ENCODE measurements around the gene PANK4.

The PANK4 gene

GRCh38 chr1:2458687-2459086, 67.7 kb downstream of the PANK4 start:
- no peak for TF ChIP-seq CTCF (IDR thresholded peaks at IDR 0.05; ENCODE audit: insufficient read depth, low read length, missing control alignments)
- POLR2A ChIA-PET: no interaction called here
- CTCF ChIA-PET: no interaction called here
- H3K4me3 ChIP-seq (ENCODE audit: low read depth, low read length): no peak overlapping the region
- DNase-seq (ENCODE audit: low read depth, low spot score): no peak
